ENCODE data around the gene CMSS1. TPM values are rescaled to one million over a fixed set of nuclear protein-coding genes. Genes with fewer than 3 reads are reported as not detected.

CMSS1 gene
- total RNA-seq, 1 experiment from 2014 or later, result 70.6 TPM

GRCh38 chr3:100033903-100034471 lies 216.3 kb downstream of the CMSS1 start:
- ATAC-seq (no peak), DNase-seq (ENCODE audit: low spot score) (no peak)
- Mint-ChIP-seq H3K9me3 (no peaks in the 10 kb centered on the region), H3K27ac (no peak overlapping the region), H3K4me3 (no peak overlapping the region), H3K4me1 (peaks cover 14% of the 10 kb centered on the region), H3K27me3 (ENCODE audit: low read depth) (no peaks in the 10 kb centered on the region), H3K36me3 (no peaks in the 10 kb centered on the region)
- POLR2A ChIA-PET, result no interaction called here
- CTCF ChIA-PET, result interaction anchor here (1.1 kb wide), 1 partner anchor 35 kb away, joined by 4 read pairs; no protein-coding TSS in a partner anchor
- TF ChIP-seq RELA (CRISPR knock-in tag; IDR thresholded peaks at IDR 0.05; ENCODE audit: borderline replicate concordance), result no peak

- ChIA-PET CTCF (no interaction called here), POLR2A (no interaction called here)
- no peak overlapping the region for H3K27ac Mint-ChIP-seq
- no peaks in the 10 kb centered on the region for H3K36me3 Mint-ChIP-seq
- no peaks in the 10 kb centered on the region for H3K9me3 Mint-ChIP-seq
- DNase-seq (ENCODE audit: low spot score), result no peak
- TF ChIP-seq GRHL2 (CRISPR knock-in tag; IDR thresholded peaks at IDR 0.05; ENCODE audit: insufficient replicate concordance, severe bottlenecking) (no peak), JUN (CRISPR knock-in tag; IDR thresholded peaks at IDR 0.05) (no peak), FOXP4 (CRISPR knock-in tag; IDR thresholded peaks at IDR 0.05) (no peak), OVOL2 (CRISPR knock-in tag; IDR thresholded peaks at IDR 0.05; ENCODE audit: borderline replicate concordance) (no peak), SOX15 (CRISPR knock-in tag; IDR thresholded peaks at IDR 0.05) (no peak), GABPB1 (CRISPR knock-in tag; IDR thresholded peaks at IDR 0.05) (no peak), ZNF425 (CRISPR knock-in tag; conservative IDR thresholded peaks at IDR 0.05) (no peak), IRF1 (CRISPR knock-in tag; IDR thresholded peaks at IDR 0.05) (no peak), ATF2 (CRISPR knock-in tag; IDR thresholded peaks at IDR 0.05; ENCODE audit: borderline replicate concordance, low read depth) (no peak), MXD4 (CRISPR knock-in tag; IDR thresholded peaks at IDR 0.05; ENCODE audit: borderline replicate concordance) (no peak), FOXK1 (CRISPR knock-in tag; IDR thresholded peaks at IDR 0.05) (no peak), E2F1 (CRISPR knock-in tag; IDR thresholded peaks at IDR 0.05) (no peak), RORB (CRISPR knock-in tag; IDR thresholded peaks at IDR 0.05) (no peak), CREB1 (CRISPR knock-in tag; IDR thresholded peaks at IDR 0.05) (no peak), IRF2 (CRISPR knock-in tag; IDR thresholded peaks at IDR 0.05; ENCODE audit: borderline replicate concordance, low read depth) (no peak), ZSCAN18 (CRISPR knock-in tag; IDR thresholded peaks at IDR 0.05) (no peak)
- no peak overlapping the region for H3K4me3 Mint-ChIP-seq
- no peaks in the 10 kb centered on the region for H3K27me3 Mint-ChIP-seq (ENCODE audit: low read depth)
- ATAC-seq, result no peak
- peaks cover 20% of the 10 kb centered on the region for H3K4me1 Mint-ChIP-seq
Measured at GRCh38 chr3:100039075-100039474, 221.4 kb downstream of the CMSS1 start.
